IMR-90 (cell line): Measurements from ENCODE around the gene EMC9.

Experiments used
- CTCF ChIP-seq: conservative IDR thresholded peaks from 2 replicates; pipeline ENCODE4 v1.5.1; 2012; ENCODE audit warnings: mild to moderate bottlenecking, low read depth, low read length, improper control_type of control experiment
- FOS ChIP-seq: fragments of 150-350 bp; IDR thresholded peaks from 2 replicates; pipeline ENCODE4 v1.6.1; 2016; ENCODE audit warnings: low read depth, low read length
- RFX5 ChIP-seq: IDR thresholded peaks from 2 replicates; pipeline ENCODE4 v1.8.0; 2012; ENCODE audit warnings: low read depth, mild to moderate bottlenecking, low read length, moderate library complexity

GRCh38 chr14:24122898-24123297 is 18.5 kb downstream of the EMC9 start:
- TF ChIP-seq CTCF, result no peak
- no peak for TF ChIP-seq FOS
- TF ChIP-seq RFX5, result no peak
